Neural cell (in vitro differentiated cells): ENCODE results near the gene GPS2.

ENCODE experiments used
- POLR2AphosphoS5 ChIP-seq: IDR thresholded peaks from 2 replicates; pipeline ENCODE4 v1.6.1; 2012
- SMC3 ChIP-seq: fragments of 450-650 bp; conservative IDR thresholded peaks from 2 replicates; pipeline ENCODE4 v1.6.1; 2014; ENCODE audit warnings: antibody characterized with exemption, mild to moderate bottlenecking, moderate library complexity; ENCODE audit not compliant: poor library complexity
- TAF1 ChIP-seq: IDR thresholded peaks from 2 replicates; pipeline ENCODE4 v1.6.1; 2012; ENCODE audit warnings: low read depth
- TF ChIP-seq, protein P1 (sequence below): fragments of 450-650 bp; IDR thresholded peaks from 2 replicates; pipeline ENCODE4 v1.5.1; 2014; ENCODE audit warnings: antibody characterized with exemption, mild to moderate bottlenecking, moderate library complexity; ENCODE audit not compliant: poor library complexity, severe bottlenecking

DNA sequence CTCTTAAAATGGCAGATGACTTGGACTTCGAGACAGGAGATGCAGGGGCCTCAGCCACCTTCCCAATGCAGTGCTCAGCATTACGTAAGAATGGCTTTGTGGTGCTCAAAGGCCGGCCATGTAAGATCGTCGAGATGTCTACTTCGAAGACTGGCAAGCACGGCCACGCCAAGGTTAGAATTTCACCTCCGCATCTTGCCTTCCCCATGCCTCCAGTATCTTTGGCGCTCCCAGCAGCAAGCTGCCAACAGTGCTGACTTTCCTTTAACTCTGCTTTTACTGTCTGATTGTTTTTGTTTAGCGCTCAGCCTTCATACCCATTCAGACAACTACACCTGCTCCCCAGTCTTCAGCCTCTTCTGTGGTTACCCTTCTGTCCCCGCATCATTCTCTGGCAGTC lies 5.5 kb downstream of the GPS2 start:
- TF ChIP-seq TAF1 (no peak), SMC3 (no peak), POLR2AphosphoS5 (no peak)
- TF ChIP-seq, protein P1, sequence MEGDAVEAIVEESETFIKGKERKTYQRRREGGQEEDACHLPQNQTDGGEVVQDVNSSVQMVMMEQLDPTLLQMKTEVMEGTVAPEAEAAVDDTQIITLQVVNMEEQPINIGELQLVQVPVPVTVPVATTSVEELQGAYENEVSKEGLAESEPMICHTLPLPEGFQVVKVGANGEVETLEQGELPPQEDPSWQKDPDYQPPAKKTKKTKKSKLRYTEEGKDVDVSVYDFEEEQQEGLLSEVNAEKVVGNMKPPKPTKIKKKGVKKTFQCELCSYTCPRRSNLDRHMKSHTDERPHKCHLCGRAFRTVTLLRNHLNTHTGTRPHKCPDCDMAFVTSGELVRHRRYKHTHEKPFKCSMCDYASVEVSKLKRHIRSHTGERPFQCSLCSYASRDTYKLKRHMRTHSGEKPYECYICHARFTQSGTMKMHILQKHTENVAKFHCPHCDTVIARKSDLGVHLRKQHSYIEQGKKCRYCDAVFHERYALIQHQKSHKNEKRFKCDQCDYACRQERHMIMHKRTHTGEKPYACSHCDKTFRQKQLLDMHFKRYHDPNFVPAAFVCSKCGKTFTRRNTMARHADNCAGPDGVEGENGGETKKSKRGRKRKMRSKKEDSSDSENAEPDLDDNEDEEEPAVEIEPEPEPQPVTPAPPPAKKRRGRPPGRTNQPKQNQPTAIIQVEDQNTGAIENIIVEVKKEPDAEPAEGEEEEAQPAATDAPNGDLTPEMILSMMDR, result no peak
